ENCODE results near the gene TAS1R1. TPM values are rescaled to one million over a fixed set of nuclear protein-coding genes. Genes with fewer than 3 reads are reported as not detected.

Gene TAS1R1
- total RNA-seq, 3 donors from 2014 or later = 0.16 TPM; not detected in 2

DNA sequence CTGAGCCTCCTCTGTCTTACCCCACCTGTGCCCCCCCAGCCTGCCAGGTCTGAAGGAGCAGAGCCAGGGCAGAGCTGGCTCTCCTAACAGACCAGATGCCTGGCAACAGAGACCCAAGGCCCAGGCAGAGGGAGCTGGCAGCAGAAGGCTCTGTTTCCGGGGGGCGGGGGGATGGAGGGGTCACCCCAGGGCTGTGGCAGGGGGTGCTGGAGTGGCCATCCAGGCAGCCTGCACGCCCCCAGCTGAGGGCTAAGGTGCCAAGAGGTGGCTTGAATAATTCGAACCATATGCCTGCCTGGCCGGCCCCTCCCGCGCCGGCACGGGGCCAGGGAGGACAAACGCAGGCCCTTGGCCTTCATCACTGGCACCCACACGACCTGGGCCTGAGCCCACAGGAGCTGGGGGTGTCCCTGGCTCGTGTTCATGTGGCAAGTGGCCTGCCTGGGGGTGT lies 47.6 kb upstream of the TAS1R1 start:
- intact Hi-C loops (cut with DNase I; ENCODE audit: low total_unique reads) = no loop called here
- no peaks in the 10 kb centered on the region for H3K9me3 ChIP-seq

DNA sequence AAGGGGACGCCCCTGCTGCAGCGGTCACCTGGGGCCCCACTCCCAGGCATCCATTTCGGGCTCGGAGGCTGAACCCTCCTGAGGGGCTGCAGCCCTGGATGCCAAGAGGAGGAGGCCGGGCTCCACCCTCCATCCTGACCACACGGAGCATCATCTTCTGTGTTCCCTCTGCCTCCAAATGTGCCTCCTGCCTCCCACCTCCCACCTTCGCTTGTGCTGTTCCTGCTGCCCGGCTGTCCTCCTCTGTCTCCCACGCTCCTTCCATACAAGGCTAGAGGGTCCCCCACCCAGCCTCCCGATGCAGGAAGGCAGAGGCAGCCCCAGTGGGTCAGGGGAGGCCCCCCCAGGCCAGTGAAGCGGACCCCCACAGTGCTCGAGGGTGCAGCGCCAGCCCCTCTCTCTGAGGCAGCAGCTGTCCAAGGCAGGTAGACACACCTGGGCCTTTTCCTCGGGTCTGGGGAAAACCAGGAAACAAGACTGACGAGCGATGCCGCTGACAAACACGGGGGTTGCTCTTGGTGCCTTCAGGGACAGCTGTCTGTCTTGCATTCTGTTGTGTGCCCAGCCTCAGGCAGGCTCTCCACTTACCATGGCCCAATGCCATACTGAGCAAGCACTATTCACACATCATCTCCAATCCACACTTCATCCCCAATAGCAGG lies 46.8 kb upstream of the TAS1R1 start:
- Histone ChIP-seq H3K4me3 (no peak overlapping the region), H3K9me3 (no peaks in the 10 kb centered on the region), H3K27ac (no peak overlapping the region), H3K36me3 (no peaks in the 10 kb centered on the region), H3K4me1 (peaks cover 3 to 6% of the 10 kb centered on the region in 2 donors), H3K27me3 (no peaks in the 10 kb centered on the region)
- no peak for TF ChIP-seq POLR2A (IDR thresholded peaks at IDR 0.05)
- no peak for TF ChIP-seq POLR2AphosphoS5 (IDR thresholded peaks at IDR 0.05)
- TF ChIP-seq, protein P1, sequence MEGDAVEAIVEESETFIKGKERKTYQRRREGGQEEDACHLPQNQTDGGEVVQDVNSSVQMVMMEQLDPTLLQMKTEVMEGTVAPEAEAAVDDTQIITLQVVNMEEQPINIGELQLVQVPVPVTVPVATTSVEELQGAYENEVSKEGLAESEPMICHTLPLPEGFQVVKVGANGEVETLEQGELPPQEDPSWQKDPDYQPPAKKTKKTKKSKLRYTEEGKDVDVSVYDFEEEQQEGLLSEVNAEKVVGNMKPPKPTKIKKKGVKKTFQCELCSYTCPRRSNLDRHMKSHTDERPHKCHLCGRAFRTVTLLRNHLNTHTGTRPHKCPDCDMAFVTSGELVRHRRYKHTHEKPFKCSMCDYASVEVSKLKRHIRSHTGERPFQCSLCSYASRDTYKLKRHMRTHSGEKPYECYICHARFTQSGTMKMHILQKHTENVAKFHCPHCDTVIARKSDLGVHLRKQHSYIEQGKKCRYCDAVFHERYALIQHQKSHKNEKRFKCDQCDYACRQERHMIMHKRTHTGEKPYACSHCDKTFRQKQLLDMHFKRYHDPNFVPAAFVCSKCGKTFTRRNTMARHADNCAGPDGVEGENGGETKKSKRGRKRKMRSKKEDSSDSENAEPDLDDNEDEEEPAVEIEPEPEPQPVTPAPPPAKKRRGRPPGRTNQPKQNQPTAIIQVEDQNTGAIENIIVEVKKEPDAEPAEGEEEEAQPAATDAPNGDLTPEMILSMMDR (IDR thresholded peaks at IDR 0.05) = no peak
- no peak for DNase-seq (ENCODE audit: low spot score in 2 of 2)
- intact Hi-C loops (cut with DNase I; ENCODE audit: low total_unique reads) = no loop called here

More for the DNA sequence above, 47.6 kb upstream of the TAS1R1 start:
- Histone ChIP-seq H3K27me3 (no peaks in the 10 kb centered on the region), H3K36me3 (no peaks in the 10 kb centered on the region), H3K4me1 (peaks cover 0 to 8% of the 10 kb centered on the region in 2 donors), H3K4me3 (no peak overlapping the region), H3K27ac (peak overlapping the region; percentile 3 to 48)
- DNase-seq (ENCODE audit: low spot score in 2 of 2) = no peak
- TF ChIP-seq POLR2AphosphoS5 (IDR thresholded peaks at IDR 0.05) = no peak
- TF ChIP-seq, protein P1 (IDR thresholded peaks at IDR 0.05) = no peak
- no peak for TF ChIP-seq POLR2A (IDR thresholded peaks at IDR 0.05)

DNA sequence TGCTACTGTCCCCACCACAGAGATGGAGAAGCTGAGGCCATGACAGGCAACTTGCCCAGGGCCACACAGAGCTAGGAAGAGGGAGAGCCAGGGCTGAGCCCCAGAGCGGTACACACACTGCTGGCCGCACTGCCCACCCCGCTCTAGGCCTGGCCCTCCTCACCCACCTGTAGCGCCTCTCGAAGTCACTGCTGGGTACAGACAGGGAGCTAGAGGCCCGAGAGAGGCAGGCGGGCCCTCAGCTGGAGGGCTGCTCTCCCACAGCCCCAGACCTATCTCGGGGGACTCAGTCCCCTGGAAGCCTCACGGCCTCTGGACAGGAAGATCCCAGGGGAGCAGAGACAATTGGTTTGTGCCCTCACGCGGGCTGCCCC lies 46.3 kb upstream of the TAS1R1 start:
- Histone ChIP-seq H3K27me3 (no peaks in the 10 kb centered on the region), H3K4me3 (no peak overlapping the region), H3K27ac (no peak overlapping the region), H3K9me3 (no peaks in the 10 kb centered on the region), H3K4me1 (peaks cover 3 to 6% of the 10 kb centered on the region in 2 donors), H3K36me3 (no peaks in the 10 kb centered on the region)
- no peak for DNase-seq (ENCODE audit: low spot score in 2 of 2)
- TF ChIP-seq, protein P1 (IDR thresholded peaks at IDR 0.05) = no peak
- TF ChIP-seq POLR2AphosphoS5 (IDR thresholded peaks at IDR 0.05) (no peak), POLR2A (IDR thresholded peaks at IDR 0.05) (no peak)
- intact Hi-C loops (cut with DNase I; ENCODE audit: low total_unique reads) = no loop called here

DNA sequence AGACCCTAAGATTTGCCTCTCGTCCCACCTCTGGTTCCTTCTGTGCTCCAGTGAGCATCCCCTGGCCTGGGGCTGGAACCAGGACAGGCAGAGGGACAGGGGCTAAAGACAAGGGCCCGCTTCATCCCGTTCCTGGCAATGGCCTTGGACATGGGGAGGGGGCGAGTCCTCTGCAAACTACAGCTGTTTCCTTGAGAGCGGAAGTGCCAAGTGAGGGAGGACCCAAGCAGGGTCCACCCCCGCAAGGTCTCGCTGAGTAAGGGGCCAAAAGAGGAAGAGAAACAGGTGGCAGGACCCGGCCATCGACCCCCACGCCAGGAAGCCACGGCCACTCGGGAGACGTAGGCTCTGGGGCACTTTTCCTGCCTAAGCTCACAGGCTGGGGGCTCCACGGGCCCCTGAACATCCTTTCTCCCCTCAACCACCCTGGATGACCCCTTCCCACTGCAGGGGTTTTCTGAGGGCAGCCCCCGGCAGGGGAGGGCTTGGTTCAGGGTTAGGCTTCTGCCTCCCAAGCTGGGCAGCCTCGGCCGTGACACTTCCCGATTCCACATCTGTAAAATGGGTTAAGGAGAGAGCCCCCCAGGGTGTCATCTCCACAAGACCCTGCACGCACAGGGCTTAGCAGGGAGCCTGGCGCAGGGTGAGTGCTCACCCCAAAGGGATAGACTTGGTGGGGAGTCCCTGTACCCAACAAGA lies 45.7 kb upstream of the TAS1R1 start:
- no peak for DNase-seq (ENCODE audit: low spot score in 2 of 2)
- Histone ChIP-seq H3K36me3 (no peaks in the 10 kb centered on the region), H3K27me3 (no peaks in the 10 kb centered on the region), H3K4me1 (peaks cover 3 to 6% of the 10 kb centered on the region in 2 donors), H3K27ac (no peak overlapping the region), H3K4me3 (no peak overlapping the region), H3K9me3 (no peaks in the 10 kb centered on the region)
- intact Hi-C loops (cut with DNase I; ENCODE audit: low total_unique reads) = no loop called here
- no peak for TF ChIP-seq POLR2A (IDR thresholded peaks at IDR 0.05)
- TF ChIP-seq, protein P1 (IDR thresholded peaks at IDR 0.05) = no peak
- no peak for TF ChIP-seq POLR2AphosphoS5 (IDR thresholded peaks at IDR 0.05)

DNA sequence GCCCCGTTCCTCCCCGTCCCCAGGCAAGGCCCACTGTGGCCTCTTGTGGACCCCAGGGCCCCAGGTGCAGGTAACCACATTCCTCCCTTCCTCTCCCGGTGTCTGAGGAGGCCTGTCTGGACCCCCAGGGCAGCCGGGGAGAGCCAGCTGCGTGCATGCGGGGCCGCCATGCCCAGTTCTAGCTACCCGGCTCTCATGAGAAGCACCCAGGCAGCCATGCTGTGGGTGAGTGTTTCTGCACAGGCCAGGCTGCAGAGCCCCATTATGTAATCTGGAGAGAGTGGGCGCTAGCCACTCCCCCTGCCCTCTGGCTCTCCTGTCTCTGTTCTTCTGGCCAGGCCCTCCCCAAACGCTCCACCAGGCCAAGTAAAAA lies 45.2 kb upstream of the TAS1R1 start:
- Histone ChIP-seq H3K4me3 (no peak overlapping the region), H3K27ac (no peak overlapping the region), H3K9me3 (no peaks in the 10 kb centered on the region), H3K4me1 (peaks cover 3 to 6% of the 10 kb centered on the region in 2 donors), H3K36me3 (no peaks in the 10 kb centered on the region), H3K27me3 (no peaks in the 10 kb centered on the region)
- TF ChIP-seq POLR2A (IDR thresholded peaks at IDR 0.05) = no peak
- TF ChIP-seq, protein P1 (IDR thresholded peaks at IDR 0.05) = no peak
- TF ChIP-seq POLR2AphosphoS5 (IDR thresholded peaks at IDR 0.05) = no peak
- peak in 1 of 2 donors; percentile 66 for DNase-seq (ENCODE audit: low spot score in 2 of 2)
- intact Hi-C loops (cut with DNase I; ENCODE audit: low total_unique reads) = no loop called here

All from breast epithelium (tissue), 4 donors.